Measurements from ENCODE around the gene WSB1. TPM values are rescaled to one million over a fixed set of nuclear protein-coding genes. Genes with fewer than 3 reads are reported as not detected.

The WSB1 gene
- total and polyA plus RNA-seq, 2 donors (not counting 1 experiment from before 2014, with no cell fraction given) = 123 to 217 TPM

DNA sequence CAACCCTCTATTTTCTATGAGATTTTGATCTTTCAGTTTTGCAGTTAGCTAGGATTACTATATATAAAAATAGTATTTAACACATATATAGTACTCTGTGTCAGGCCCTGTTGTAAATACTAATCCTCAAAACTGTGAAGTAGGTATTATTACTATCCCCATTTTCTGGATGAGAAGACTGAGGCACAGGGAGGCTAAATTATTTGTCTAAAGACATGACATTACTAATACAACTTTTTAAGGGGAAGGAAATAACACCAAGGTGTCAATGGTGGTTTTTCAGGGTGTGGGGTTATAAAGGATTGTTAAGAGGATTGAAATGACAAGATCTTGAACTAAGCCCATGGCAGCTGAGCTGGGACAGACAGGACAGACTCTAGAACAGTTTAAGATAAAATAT, 4.1 kb upstream of the WSB1 start:
- DNase-seq (no peak), ATAC-seq (ENCODE audit: low read depth) (no peak)
- H3K9ac ChIP-seq (ENCODE audit: low read length) = no peak overlapping the region
- H3K9me3 Mint-ChIP-seq (ENCODE audit: insufficient read depth) = no peaks in the 10 kb centered on the region
- TF ChIP-seq, protein P1, sequence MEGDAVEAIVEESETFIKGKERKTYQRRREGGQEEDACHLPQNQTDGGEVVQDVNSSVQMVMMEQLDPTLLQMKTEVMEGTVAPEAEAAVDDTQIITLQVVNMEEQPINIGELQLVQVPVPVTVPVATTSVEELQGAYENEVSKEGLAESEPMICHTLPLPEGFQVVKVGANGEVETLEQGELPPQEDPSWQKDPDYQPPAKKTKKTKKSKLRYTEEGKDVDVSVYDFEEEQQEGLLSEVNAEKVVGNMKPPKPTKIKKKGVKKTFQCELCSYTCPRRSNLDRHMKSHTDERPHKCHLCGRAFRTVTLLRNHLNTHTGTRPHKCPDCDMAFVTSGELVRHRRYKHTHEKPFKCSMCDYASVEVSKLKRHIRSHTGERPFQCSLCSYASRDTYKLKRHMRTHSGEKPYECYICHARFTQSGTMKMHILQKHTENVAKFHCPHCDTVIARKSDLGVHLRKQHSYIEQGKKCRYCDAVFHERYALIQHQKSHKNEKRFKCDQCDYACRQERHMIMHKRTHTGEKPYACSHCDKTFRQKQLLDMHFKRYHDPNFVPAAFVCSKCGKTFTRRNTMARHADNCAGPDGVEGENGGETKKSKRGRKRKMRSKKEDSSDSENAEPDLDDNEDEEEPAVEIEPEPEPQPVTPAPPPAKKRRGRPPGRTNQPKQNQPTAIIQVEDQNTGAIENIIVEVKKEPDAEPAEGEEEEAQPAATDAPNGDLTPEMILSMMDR (IDR thresholded peaks at IDR 0.05) = no peak
- no peak for TF ChIP-seq EZH2 (IDR thresholded peaks at IDR 0.05; ENCODE audit: borderline replicate concordance, insufficient read depth, low read depth, low read length, poor library complexity, severe bottlenecking)
- no peak overlapping the region for H3K27ac ChIP-seq (ENCODE audit: low read length in 2 of 2)
- H3K9me3 ChIP-seq (ENCODE audit: control extremely low read depth in 1 of 3, control insufficient read depth in 2 of 3, insufficient read depth in 1 of 3, low read length in 2 of 3) = no peaks in the 10 kb centered on the region
- peaks cover 24% of the 10 kb centered on the region for H3K79me2 ChIP-seq (ENCODE audit: control insufficient read depth, insufficient read depth, low read length)
- peaks cover 19 to 23% of the 10 kb centered on the region in 2 donors for H3K4me1 ChIP-seq (ENCODE audit: control insufficient read depth in 2 of 2, insufficient read depth in 2 of 2, low read length in 2 of 2)
- no peak overlapping the region for H3K4me3 ChIP-seq (ENCODE audit: control extremely low read depth in 1 of 5, extremely low read depth in 1 of 5, insufficient read depth in 1 of 5, low read depth in 2 of 5, low read length in 4 of 5)
- ChIA-PET POLR2A (no interaction called here), CTCF (interaction anchor here (0.6 to 2.1 kb wide), 4 partner anchors 16 to 53 kb away, joined by 3 to 5 read pairs (median 4); no protein-coding TSS in a partner anchor)
- no peaks in the 10 kb centered on the region for H4K20me1 ChIP-seq (ENCODE audit: control insufficient read depth, insufficient read depth, low read length, poor library complexity, severe bottlenecking)
- no peaks in the 10 kb centered on the region for H3K27me3 ChIP-seq (replicated peaks in 1 of 4; ENCODE audit: control extremely low read depth in 1 of 4, control insufficient read depth in 3 of 4, insufficient read depth in 4 of 4, low read length in 3 of 4)
- H3K4me3 Mint-ChIP-seq = no peak overlapping the region
- no peaks in the 10 kb centered on the region for H3K27me3 Mint-ChIP-seq
- intact Hi-C loops (cut with micrococcal nuclease) = loop anchor here (10.0 kb wide), 1 partner anchor 605 kb away; the partner anchor contains the start of gene LYRM9
- H3K36me3 ChIP-seq (replicated peaks in 1 of 2; ENCODE audit: control extremely low read depth in 1 of 2, control insufficient read depth in 1 of 2, extremely low read depth in 1 of 2, insufficient read depth in 2 of 2, low read length in 1 of 2) = no peaks in the 10 kb centered on the region
- H3K4me2 ChIP-seq (replicated peaks; ENCODE audit: low read depth, low read length, poor library complexity, severe bottlenecking) = no peak overlapping the region
- peaks cover 24% of the 10 kb centered on the region for H3K4me1 Mint-ChIP-seq
- no peak overlapping the region for H3K27ac Mint-ChIP-seq
- no peak overlapping the region for H2AFZ ChIP-seq (ENCODE audit: insufficient read depth, low read depth, low read length, poor library complexity, severe bottlenecking)

DNA sequence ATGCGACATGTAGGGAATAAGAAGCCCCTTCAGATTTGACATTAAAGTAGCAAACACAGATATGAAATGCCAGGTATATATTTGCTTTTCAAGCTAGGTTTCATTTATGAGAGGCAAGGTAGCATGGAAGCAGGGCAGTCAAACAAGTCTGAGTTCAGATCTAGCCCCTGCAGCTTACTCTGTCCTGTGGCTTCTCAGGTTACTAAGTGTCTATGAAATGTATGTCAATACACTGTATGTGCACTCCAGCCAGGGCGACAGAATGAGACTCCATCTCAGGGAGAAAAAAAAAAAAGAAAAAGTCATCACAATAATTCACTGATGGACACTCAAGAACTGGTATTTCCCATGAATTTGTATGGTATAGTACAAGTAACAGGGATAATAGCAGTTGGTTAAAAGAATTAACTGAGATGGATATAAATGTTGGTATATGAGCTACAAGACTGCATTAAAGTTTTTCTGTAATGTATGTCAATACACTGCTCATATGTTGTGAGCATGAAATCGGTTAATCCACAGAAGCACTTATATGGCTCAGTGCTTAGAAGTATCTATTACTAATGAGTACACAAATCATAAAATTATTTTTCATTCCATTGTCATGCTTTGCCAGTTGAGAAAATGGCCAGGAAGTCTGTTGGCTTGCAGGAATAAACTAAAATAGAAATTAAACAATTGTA, 2.9 kb upstream of the WSB1 start:
- ChIA-PET CTCF (interaction anchor here (0.7 to 6.5 kb wide), 5 partner anchors 29 to 54 kb away, joined by 3 to 50 read pairs (median 5); no protein-coding TSS in a partner anchor), POLR2A (interaction anchor here (0.7 kb wide), 1 partner anchor 168 kb away, joined by 3 read pairs; no protein-coding TSS in a partner anchor)
- Histone ChIP-seq H3K27ac (ENCODE audit: low read length in 2 of 2) (no peak overlapping the region), H3K9me3 (ENCODE audit: control extremely low read depth in 1 of 3, control insufficient read depth in 2 of 3, insufficient read depth in 1 of 3, low read length in 2 of 3) (no peaks in the 10 kb centered on the region), H3K4me1 (ENCODE audit: control insufficient read depth in 2 of 2, insufficient read depth in 2 of 2, low read length in 2 of 2) (peaks cover 14 to 17% of the 10 kb centered on the region in 2 donors), H3K79me2 (ENCODE audit: control insufficient read depth, insufficient read depth, low read length) (peaks cover 36% of the 10 kb centered on the region), H3K27me3 (replicated peaks in 1 of 4; ENCODE audit: control extremely low read depth in 1 of 4, control insufficient read depth in 3 of 4, insufficient read depth in 4 of 4, low read length in 3 of 4) (no peaks in the 10 kb centered on the region), H4K20me1 (ENCODE audit: control insufficient read depth, insufficient read depth, low read length, poor library complexity, severe bottlenecking) (peaks cover 1% of the 10 kb centered on the region), H3K4me2 (replicated peaks; ENCODE audit: low read depth, low read length, poor library complexity, severe bottlenecking) (no peak overlapping the region), H3K9ac (ENCODE audit: low read length) (no peak overlapping the region), H3K4me3 (ENCODE audit: control extremely low read depth in 1 of 5, extremely low read depth in 1 of 5, insufficient read depth in 1 of 5, low read depth in 2 of 5, low read length in 4 of 5) (no peak overlapping the region), H3K36me3 (replicated peaks in 1 of 2; ENCODE audit: control extremely low read depth in 1 of 2, control insufficient read depth in 1 of 2, extremely low read depth in 1 of 2, insufficient read depth in 2 of 2, low read length in 1 of 2) (no peaks in the 10 kb centered on the region), H2AFZ (ENCODE audit: insufficient read depth, low read depth, low read length, poor library complexity, severe bottlenecking) (no peak overlapping the region)
- peaks cover 22% of the 10 kb centered on the region for H3K4me1 Mint-ChIP-seq
- no peaks in the 10 kb centered on the region for H3K27me3 Mint-ChIP-seq
- TF ChIP-seq EZH2 (IDR thresholded peaks at IDR 0.05; ENCODE audit: borderline replicate concordance, insufficient read depth, low read depth, low read length, poor library complexity, severe bottlenecking) = no peak
- TF ChIP-seq, protein P1 (IDR thresholded peaks at IDR 0.05) = no peak
- WGBS (ENCODE audit: insufficient coverage) = no CpG with 5 or more reads among the region's 3 CpGs
- ATAC-seq (ENCODE audit: low read depth) (no peak), DNase-seq (no peak)
- H3K9me3 Mint-ChIP-seq (ENCODE audit: insufficient read depth) = no peaks in the 10 kb centered on the region
- H3K27ac Mint-ChIP-seq = no peak overlapping the region
- no peak overlapping the region for H3K4me3 Mint-ChIP-seq
- intact Hi-C loops (cut with micrococcal nuclease) = loop anchor here (10.0 kb wide), 1 partner anchor 604 kb away; the partner anchor contains the start of gene LYRM9

Data from B cell (primary cell).